CD14-positive monocyte (primary cell): ENCODE measurements around the gene ANAPC16. TPM values are rescaled to one million over a fixed set of nuclear protein-coding genes. Genes with fewer than 3 reads are reported as not detected.

Experiments
- DNase-seq, 3 donors: peaks; one replicate each; pipeline ENCODE4 v3.0.0-alpha.2; 2011 to 2022
- H2AFZ ChIP-seq: 2 replicates; pipeline ENCODE4 v1.6.0; 2012; ENCODE audit warnings: mild to moderate bottlenecking, low read depth, low read length, inconsistent platforms; ENCODE audit not compliant: insufficient read depth, poor library complexity, severe bottlenecking
- H3K27ac ChIP-seq, 2 donors: 1 replicate in 1 of 2; 2 replicates in 1 of 2; pipeline ENCODE4 v1.5.1; 2012 to 2013; ENCODE audit warnings: low read length in 2 of 2, control low read depth in 1 of 2, inconsistent platforms in 1 of 2, low read depth in 1 of 2, mild to moderate bottlenecking in 1 of 2
- H3K27me3 ChIP-seq, 2 donors: one replicate each; pipeline versions ENCODE4 v1.6.0 to v1.6.1; 2011 to 2013; ENCODE audit warnings: low read length in 2 of 2; ENCODE audit not compliant: control insufficient read depth in 2 of 2, insufficient read depth in 2 of 2
- H3K36me3 ChIP-seq, 2 donors: replicated peaks in 1 of 2; 1 replicate in 1 of 2; 2 replicates in 1 of 2; pipeline versions ENCODE4 v1.5.1 to v1.6.1; 2012 to 2013; ENCODE audit warnings: low read length in 2 of 2, control low read depth in 1 of 2, inconsistent platforms in 1 of 2, mild to moderate bottlenecking in 1 of 2; ENCODE audit not compliant: insufficient read depth in 2 of 2, control insufficient read depth in 1 of 2
- H3K4me1 ChIP-seq, 2 donors: 1 replicate in 1 of 2; 2 replicates in 1 of 2; pipeline versions ENCODE4 v1.5.1 to v1.6.1; 2012 to 2013; ENCODE audit warnings: low read length in 2 of 2, control low read depth in 1 of 2, inconsistent platforms in 1 of 2, mild to moderate bottlenecking in 1 of 2, moderate library complexity in 1 of 2; ENCODE audit not compliant: insufficient read depth in 2 of 2, control insufficient read depth in 1 of 2
- H3K4me2 ChIP-seq: replicated peaks from 2 replicates; pipeline ENCODE3; 2012; ENCODE audit warnings: low read length, moderate library complexity, mild to moderate bottlenecking; ENCODE audit not compliant: poor library complexity, severe bottlenecking; ENCODE audit errors: extremely low read depth
- H3K4me3 ChIP-seq, 3 experiments: fragments of 200-600 bp in 1 of 3; sonication (generic) in 1 of 3; replicated peaks in 1 of 3; 1 replicate in 2 of 3; 2 replicates in 1 of 3; pipeline ENCODE4 v1.5.1; 2011 to 2013; ENCODE audit warnings: low read length in 3 of 3, mild to moderate bottlenecking in 3 of 3, control low read depth in 2 of 3, low read depth in 2 of 3, inconsistent platforms in 1 of 3, moderate library complexity in 1 of 3
- H3K79me2 ChIP-seq: 2 replicates; pipeline ENCODE4 v1.6.0; 2012; ENCODE audit warnings: mild to moderate bottlenecking, control low read depth, inconsistent platforms, low read length, moderate library complexity; ENCODE audit not compliant: insufficient read depth
- H3K9ac ChIP-seq: 2 replicates; pipeline ENCODE4 v1.6.0; 2017; ENCODE audit warnings: low read length, mild to moderate bottlenecking; ENCODE audit not compliant: insufficient read depth, poor library complexity, severe bottlenecking
- H3K9me3 ChIP-seq, 2 donors: replicated peaks in 1 of 2; 1 replicate in 1 of 2; 2 replicates in 1 of 2; pipeline versions ENCODE4 v1.5.1 to v1.6.1; 2012 to 2013; ENCODE audit warnings: low read length in 2 of 2, control low read depth in 1 of 2; ENCODE audit not compliant: control insufficient read depth in 1 of 2, insufficient read depth in 1 of 2
- H4K20me1 ChIP-seq: 2 replicates; pipeline ENCODE4 v1.6.0; 2012; ENCODE audit warnings: mild to moderate bottlenecking, low read length, control low read depth, moderate library complexity; ENCODE audit not compliant: insufficient read depth
- H3K27ac Mint-ChIP-seq, 7 donors: one replicate each; pipeline ENCODE4 v1.8.0; 2020; ENCODE audit warnings: mild to moderate bottlenecking in 7 of 7, mixed read lengths in 7 of 7, moderate library complexity in 6 of 7, inconsistent platforms in 2 of 7
- H3K27me3 Mint-ChIP-seq, 3 donors: one replicate each; pipeline ENCODE4 v1.8.0; 2021 to 2022; ENCODE audit warnings: low read depth in 3 of 3, mild to moderate bottlenecking in 3 of 3, mixed read lengths in 3 of 3, moderate library complexity in 3 of 3, inconsistent platforms in 1 of 3
- H3K36me3 Mint-ChIP-seq, 2 donors: one replicate each; pipeline ENCODE4 v1.8.0; 2020; ENCODE audit warnings: mixed read lengths in 2 of 2, inconsistent platforms in 1 of 2, mild to moderate bottlenecking in 1 of 2
- H3K4me1 Mint-ChIP-seq: one replicate; pipeline ENCODE4 v1.8.0; 2020; ENCODE audit warnings: mild to moderate bottlenecking, mixed read lengths
- H3K4me3 Mint-ChIP-seq, 2 donors: one replicate each; pipeline ENCODE4 v1.8.0; 2020; ENCODE audit warnings: mild to moderate bottlenecking in 2 of 2, mixed read lengths in 2 of 2, moderate library complexity in 1 of 2
- H3K9me3 Mint-ChIP-seq, 7 donors: one replicate each; pipeline ENCODE4 v1.8.0; 2020 to 2022; ENCODE audit warnings: mixed read lengths in 7 of 7, mild to moderate bottlenecking in 6 of 7, moderate library complexity in 6 of 7, inconsistent platforms in 2 of 7
- CTCF ChIP-seq: fragments of 200-600 bp; IDR thresholded peaks from one replicate; pipeline ENCODE4 v1.8.0; 2022; ENCODE audit warnings: antibody characterized with exemption, mild to moderate bottlenecking
- WGBS: methylation state at CpG from one replicate; pipeline ENCODE4 v1.1.5; 2013; ENCODE audit warnings: missing lambda C conversion rate; ENCODE audit not compliant: insufficient coverage; 5-methylcytosine and 5-hydroxymethylcytosine counted together
- intact Hi-C, 2 donors: fragments of 100-400 bp; cut with micrococcal nuclease; formaldehyde crosslinking; loops; one replicate each; pipeline versions ENCODE4 v1.15.0 to v1.15.1; 2023
- polyA plus RNA-seq, 3 donors: library from polyadenylated mRNA; depleted of rRNA in 1 of 3; unstranded in 2 of 3; stranded (reverse) in 1 of 3; fragments of 300-500 nt in 2 of 3; fragments of >200 nt in 1 of 3; fragmentation: Illumina TruSeq in 2 of 3; gene quantifications; 1 replicate in 2 of 3; 2 replicates in 1 of 3; pipeline ENCODE4 v1.2.3, GENCODE V29; 2012 to 2021

The ANAPC16 gene
- polyA plus RNA-seq, 3 donors: 65.5 to 167 (median 148) TPM

GRCh38 chr10:72274730-72275350, 59.0 kb downstream of the ANAPC16 start:
- Mint-ChIP-seq H3K4me1 (peaks cover 33% of the 10 kb centered on the region), H3K27me3 (peaks cover 2 to 13% (median 12%) of the 10 kb centered on the region in 3 donors), H3K36me3 (peaks cover 13 to 23% of the 10 kb centered on the region in 2 donors), H3K4me3 (peak overlapping the region; percentile 98), H3K9me3 (peaks cover 0 to 2% (median 0%) of the 10 kb centered on the region in 7 donors), H3K27ac (peak overlapping the region in 6 of 7 donors; percentile 28 to 95 (median 78))
- WGBS: 49% methylated on average over 26 of the region's 26 CpGs
- H3K4me1 ChIP-seq: peaks cover 23 to 32% of the 10 kb centered on the region in 2 donors
- H3K4me2 ChIP-seq: peak overlapping the region; percentile 100
- intact Hi-C loops: loop anchor here (2.0 to 5.0 kb wide), 5 partner anchors 22 to 62 kb away; partner anchors contain the start of genes ANAPC16 (in 1 of the 2) and ASCC1 (in 1 of the 2)
- peaks cover 6% of the 10 kb centered on the region for H3K79me2 ChIP-seq
- peak overlapping the region; percentile 62 to 98 (median 67) for H3K4me3 ChIP-seq
- H3K9me3 ChIP-seq: no peaks in the 10 kb centered on the region
- peak in 2 of 3 donors; percentile 22 to 42 for DNase-seq
- H3K27me3 ChIP-seq: no peaks in the 10 kb centered on the region
- peak overlapping the region; percentile 92 for H3K9ac ChIP-seq
- H3K27ac ChIP-seq: peak overlapping the region in 1 of 2 donors; percentile 91
- no peak overlapping the region for H2AFZ ChIP-seq
- H4K20me1 ChIP-seq: peaks cover 20% of the 10 kb centered on the region
- TF ChIP-seq CTCF: peak; percentile 82
- no peaks in the 10 kb centered on the region for H3K36me3 ChIP-seq

- DNase-seq: no peak
- Mint-ChIP-seq H3K9me3 (peaks cover 0 to 2% (median 0%) of the 10 kb centered on the region in 7 donors), H3K4me3 (peak overlapping the region; percentile 98), H3K36me3 (peaks cover 13 to 23% of the 10 kb centered on the region in 2 donors), H3K27me3 (peaks cover 2 to 13% (median 13%) of the 10 kb centered on the region in 3 donors), H3K27ac (peak overlapping the region in 1 of 7 donors; percentile 67), H3K4me1 (peaks cover 36% of the 10 kb centered on the region)
- no peak overlapping the region for H2AFZ ChIP-seq
- no peaks in the 10 kb centered on the region for H3K36me3 ChIP-seq
- WGBS: 63% methylated on average over 7 of the region's 12 CpGs
- peaks cover 6% of the 10 kb centered on the region for H3K79me2 ChIP-seq
- H3K4me3 ChIP-seq: peak overlapping the region in 1 of 3 experiments; percentile 98
- peaks cover 23 to 32% of the 10 kb centered on the region in 2 donors for H3K4me1 ChIP-seq
- H3K27me3 ChIP-seq: no peaks in the 10 kb centered on the region
- no peak for TF ChIP-seq CTCF
- H3K27ac ChIP-seq: no peak overlapping the region
- H3K9me3 ChIP-seq: no peaks in the 10 kb centered on the region
- H3K4me2 ChIP-seq: peak overlapping the region; percentile 100
- no peak overlapping the region for H3K9ac ChIP-seq
- intact Hi-C loops: loop anchor here in 1 of 2 donors (2.0 kb wide), 2 partner anchors 21 to 61 kb away; no protein-coding TSS in a partner anchor
- H4K20me1 ChIP-seq: peaks cover 20% of the 10 kb centered on the region
These were observed 59.7 kb downstream of the ANAPC16 start for GRCh38 chr10:72275351-72276012.
